ENCODE results near the gene EFNB2. TPM values are rescaled to one million over a fixed set of nuclear protein-coding genes. Genes with fewer than 3 reads are reported as not detected.

The EFNB2 gene
- total and polyA plus RNA-seq, 2 of the 13 experiments (the other 11 are each of a cell fraction or from before 2014, with no cell fraction given), result 0.11 to 0.20 TPM

DNA sequence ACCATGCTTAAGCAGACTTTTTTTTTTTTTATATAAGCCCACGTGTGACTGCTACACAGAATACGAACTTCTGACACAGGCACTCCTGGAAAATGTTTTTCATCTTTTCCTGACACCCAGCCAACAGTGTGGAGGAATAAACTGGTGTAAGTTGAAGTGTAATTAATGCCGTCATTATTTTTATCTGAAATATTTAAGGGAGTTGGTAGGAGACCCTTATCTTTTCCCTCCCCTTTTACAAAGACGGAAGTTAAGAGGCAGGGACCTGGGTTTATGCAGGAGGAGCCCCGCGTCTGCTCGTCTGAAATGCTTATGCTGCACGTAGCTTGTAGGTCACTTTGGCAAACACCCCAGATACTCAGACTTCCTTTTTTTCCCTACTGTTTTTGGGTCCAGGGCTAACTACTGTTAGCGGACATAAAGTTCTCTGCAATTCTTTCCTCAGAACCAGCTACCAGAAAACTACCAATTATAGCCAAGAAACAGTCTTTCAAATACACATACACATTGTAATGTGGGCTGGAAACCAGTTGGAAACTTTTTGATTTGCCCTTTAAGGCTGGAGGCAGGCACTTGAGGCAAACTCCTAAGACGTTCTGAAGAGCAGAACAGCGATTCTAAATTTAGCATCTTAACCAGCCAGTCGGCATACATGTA is 50.8 kb downstream of the EFNB2 start:
- H3K27me3 ChIP-seq (ENCODE audit: control insufficient read depth in 1 of 2, insufficient read depth in 2 of 2, low read length in 2 of 2), result peaks cover 0 to 26% of the 10 kb centered on the region in 2 experiments; a peak in 1 of 5 replicates
- no peak overlapping the region for H3K9ac ChIP-seq (ENCODE audit: insufficient read depth, low read depth, low read length)
- H3K4me1 ChIP-seq (ENCODE audit: insufficient read depth, low read length), result no peaks in the 10 kb centered on the region
- no peaks in the 10 kb centered on the region for H3K9me3 ChIP-seq (ENCODE audit: low read length)
- TF ChIP-seq ZNF878 (CRISPR knock-in tag; IDR thresholded peaks at IDR 0.05) (no peak), ZFY (CRISPR knock-in tag; IDR thresholded peaks at IDR 0.05) (no peak), PLRG1 (conservative IDR thresholded peaks at IDR 0.05) (no peak), ZNF383 (CRISPR knock-in tag; IDR thresholded peaks at IDR 0.05; ENCODE audit: borderline replicate concordance) (no peak), MXD4 (CRISPR knock-in tag; IDR thresholded peaks at IDR 0.05) (no peak), PHF5A (CRISPR knock-in tag; IDR thresholded peaks at IDR 0.05; ENCODE audit: low read depth, unreplicated experiment) (no peak), ZNF468 (CRISPR knock-in tag; IDR thresholded peaks at IDR 0.05) (no peak), ZSCAN20 (CRISPR knock-in tag; IDR thresholded peaks at IDR 0.05; ENCODE audit: borderline replicate concordance) (no peak), ZSCAN9 (CRISPR knock-in tag; IDR thresholded peaks at IDR 0.05; ENCODE audit: borderline replicate concordance) (no peak), SRSF4 (IDR thresholded peaks at IDR 0.05; ENCODE audit: low read depth, low read length, poor library complexity, severe bottlenecking) (no peak), ZNF180 (CRISPR knock-in tag; IDR thresholded peaks at IDR 0.05; ENCODE audit: borderline replicate concordance, low read depth) (no peak), PITX1 (CRISPR knock-in tag; IDR thresholded peaks at IDR 0.05) (no peak)
- TF ChIP-seq, protein P1, sequence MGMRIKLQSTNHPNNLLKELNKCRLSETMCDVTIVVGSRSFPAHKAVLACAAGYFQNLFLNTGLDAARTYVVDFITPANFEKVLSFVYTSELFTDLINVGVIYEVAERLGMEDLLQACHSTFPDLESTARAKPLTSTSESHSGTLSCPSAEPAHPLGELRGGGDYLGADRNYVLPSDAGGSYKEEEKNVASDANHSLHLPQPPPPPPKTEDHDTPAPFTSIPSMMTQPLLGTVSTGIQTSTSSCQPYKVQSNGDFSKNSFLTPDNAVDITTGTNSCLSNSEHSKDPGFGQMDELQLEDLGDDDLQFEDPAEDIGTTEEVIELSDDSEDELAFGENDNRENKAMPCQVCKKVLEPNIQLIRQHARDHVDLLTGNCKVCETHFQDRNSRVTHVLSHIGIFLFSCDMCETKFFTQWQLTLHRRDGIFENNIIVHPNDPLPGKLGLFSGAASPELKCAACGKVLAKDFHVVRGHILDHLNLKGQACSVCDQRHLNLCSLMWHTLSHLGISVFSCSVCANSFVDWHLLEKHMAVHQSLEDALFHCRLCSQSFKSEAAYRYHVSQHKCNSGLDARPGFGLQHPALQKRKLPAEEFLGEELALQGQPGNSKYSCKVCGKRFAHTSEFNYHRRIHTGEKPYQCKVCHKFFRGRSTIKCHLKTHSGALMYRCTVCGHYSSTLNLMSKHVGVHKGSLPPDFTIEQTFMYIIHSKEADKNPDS (CRISPR knock-in tag; IDR thresholded peaks at IDR 0.05), result no peak
- CTCF ChIA-PET (ENCODE audit: low intra/inter-chr PET ratio, low total read pairs), result no interaction called here
- no peak for FAIRE-seq
- no peaks in the 10 kb centered on the region for H4K20me1 ChIP-seq (ENCODE audit: insufficient read depth, low read length)
- no peak overlapping the region for H3K27ac ChIP-seq (ENCODE audit: extremely low read length, insufficient read depth, low read length)
- H3K79me2 ChIP-seq (ENCODE audit: insufficient read depth, low read length), result no peaks in the 10 kb centered on the region
- no peak overlapping the region for H2AFZ ChIP-seq (ENCODE audit: low read length)
- no peaks in the 10 kb centered on the region for H3K36me3 ChIP-seq (replicated peaks in 1 of 2; ENCODE audit: control insufficient read depth in 1 of 2, insufficient read depth in 2 of 2, low read length in 2 of 2)
- no peak for ATAC-seq
- no peak for DNase-seq (ENCODE audit: low spot score)
- in situ Hi-C loops (cut with HindIII; ENCODE audit: extremely low pct_ligation_motif_present, low pct_unique_long_range_greater_than_20kb), result no loop called here
- intact Hi-C loops (cut with micrococcal nuclease; ENCODE audit: unreplicated experiment), result no loop called here
- no peak overlapping the region for H3K4me2 ChIP-seq (ENCODE audit: low read depth, low read length)
- WGBS (ENCODE audit: low lambda C conversion rate), result 3% methylated on average over 12 of the region's 12 CpGs
- H3K4me3 ChIP-seq (replicated peaks in 1 of 3; ENCODE audit: insufficient read depth in 1 of 3, low read depth in 2 of 3, low read length in 3 of 3), result no peak overlapping the region
- no TSS peak for BruUV-seq (replicated peaks)
- POLR2A ChIA-PET, result no interaction called here
